ENCODE results near the gene CFAP410. TPM values are rescaled to one million over a fixed set of nuclear protein-coding genes. Genes with fewer than 3 reads are reported as not detected.

Gene CFAP410
- total and polyA plus RNA-seq, 2 of the 8 experiments (the other 6 are each of a cell fraction or from before 2014, with no cell fraction given), result 10.6 to 12.0 TPM

- CTCF ChIA-PET (ENCODE audit: partially characterized antibody), result interaction anchor here (0.6 to 1.7 kb wide), 5 partner anchors 11 to 165 kb away, joined by 3 to 6 read pairs (median 4); no protein-coding TSS in a partner anchor
- TF ChIP-seq POU5F1 (IDR thresholded peaks at IDR 0.05; ENCODE audit: low read depth, low read length), result no peak
- TF ChIP-seq HDAC6 (IDR thresholded peaks at IDR 0.05; ENCODE audit: low read depth, low read length), result no peak
- no peak for TF ChIP-seq TBP (IDR thresholded peaks at IDR 0.05; ENCODE audit: low read depth, low read length)
- TF ChIP-seq JUN (IDR thresholded peaks at IDR 0.05; ENCODE audit: low read depth, low read length), result no peak
- no peak for TF ChIP-seq CHD1 (IDR thresholded peaks at IDR 0.05; ENCODE audit: low read depth, low read length)
- TF ChIP-seq RNF2 (IDR thresholded peaks at IDR 0.05; ENCODE audit: borderline replicate concordance, low read depth, low read length, missing control alignments, poor library complexity, severe bottlenecking), result no peak
- no peak for TF ChIP-seq KDM1A (IDR thresholded peaks at IDR 0.05; ENCODE audit: borderline replicate concordance, low read length)
- TF ChIP-seq BACH1 (IDR thresholded peaks at IDR 0.05; ENCODE audit: low read length), result no peak
- no peak for TF ChIP-seq EGR1 (IDR thresholded peaks at IDR 0.05; ENCODE audit: borderline replicate concordance, low read depth, low read length)
- no peak for TF ChIP-seq NANOG (IDR thresholded peaks at IDR 0.05; ENCODE audit: insufficient read depth, low read depth, low read length, poor library complexity, severe bottlenecking)
Measured at GRCh38 chr21:44318489-44319285, 20.5 kb downstream of the CFAP410 start.

More at GRCh38 chr21:44318489-44319285, 20.5 kb downstream of the CFAP410 start:
- Histone ChIP-seq H2AFZ (ENCODE audit: low read length) (no peak overlapping the region), H3K18ac (ENCODE audit: extremely low read depth, low read length) (no peak overlapping the region), H3K27ac (ENCODE audit: low read depth, low read length) (no peak overlapping the region), H2BK5ac (ENCODE audit: low read depth, low read length) (peak overlapping the region; percentile 44; the same call in 1 of the 2 replicates), H3K36me3 (ENCODE audit: control insufficient read depth in 2 of 4, insufficient read depth in 4 of 4, low read length in 3 of 4) (peaks cover 0 to 26% (median under 1%) of the 10 kb centered on the region in 4 experiments; a peak in 4 of 8 replicates), H4K91ac (replicated peaks; ENCODE audit: insufficient read length, low read length) (no peak overlapping the region), H3K4me1 (replicated peaks in 1 of 4; ENCODE audit: control insufficient read depth in 3 of 4, insufficient read depth in 4 of 4, low read length in 3 of 4) (no peaks in the 10 kb centered on the region), H2AK5ac (ENCODE audit: low read depth, low read length) (no peak overlapping the region), H3K9ac (replicated peaks in 1 of 4; ENCODE audit: extremely low read depth in 1 of 4, low read depth in 3 of 4, low read length in 3 of 4) (no peak overlapping the region), H3K27me3 (replicated peaks in 1 of 4; ENCODE audit: control insufficient read depth in 3 of 4, extremely low read depth in 1 of 4, insufficient read depth in 3 of 4, low read length in 3 of 4) (no peaks in the 10 kb centered on the region), H2BK12ac (ENCODE audit: low read depth, low read length) (no peak overlapping the region), H4K8ac (ENCODE audit: extremely low read depth, insufficient read depth, low read length) (0 out of 2 replicates have a peak overlapping the region, but pooled peaks have one; percentile 2), H4K5ac (ENCODE audit: insufficient read length, low read depth, low read length) (no peak overlapping the region), H3K79me1 (ENCODE audit: low read depth, low read length) (no peaks in the 10 kb centered on the region), H3K23ac (ENCODE audit: insufficient read length) (no peak overlapping the region), H3K56ac (replicated peaks; ENCODE audit: insufficient read length, low read depth, low read length) (no peak overlapping the region), H3K4me2 (ENCODE audit: insufficient read depth in 1 of 2, low read depth in 2 of 2, low read length in 2 of 2) (no peak overlapping the region), H3K23me2 (ENCODE audit: low read depth, low read length) (no peaks in the 10 kb centered on the region), H3K79me2 (ENCODE audit: control insufficient read depth in 1 of 2, insufficient read depth in 2 of 2, low read length in 2 of 2) (no peaks in the 10 kb centered on the region), H2BK20ac (ENCODE audit: low read length) (no peak overlapping the region), H3K4me3 (ENCODE audit: extremely low read depth in 1 of 4, insufficient read depth in 2 of 4, low read depth in 3 of 4, low read length in 4 of 4) (no peak overlapping the region), H2BK15ac (ENCODE audit: low read length) (no peak overlapping the region), H3K14ac (ENCODE audit: insufficient read length) (no peak overlapping the region), H3K4ac (replicated peaks; ENCODE audit: insufficient read length, low read depth, low read length) (no peak overlapping the region), H3K9me3 (ENCODE audit: insufficient read depth in 2 of 2, low read depth in 1 of 2, low read length in 1 of 2) (no peaks in the 10 kb centered on the region), H2BK120ac (replicated peaks; ENCODE audit: low read depth, low read length) (no peak overlapping the region), H4K20me1 (replicated peaks in 1 of 2; ENCODE audit: control insufficient read depth in 1 of 2, insufficient read depth in 2 of 2, low read length in 2 of 2) (peaks cover 0 to 8% of the 10 kb centered on the region in 2 experiments)
- WGBS, 2 experiments (ENCODE audit: extremely low coverage in 1 of 2, insufficient coverage in 1 of 2, insufficient read length in 1 of 2, insufficient replicate concordance in 2 of 2, low coverage in 1 of 2, low lambda C conversion rate in 2 of 2, missing lambda C conversion rate in 1 of 2), result 91% methylated on average over 16 of the region's 25 CpGs; no CpG with 5 or more reads in 1 of the 2 experiments
- POLR2A ChIA-PET (ENCODE audit: partially characterized antibody), result interaction anchor here (0.6 to 1.8 kb wide), 5 partner anchors 8 to 19 kb away, joined by 3 to 8 read pairs (median 3); no protein-coding TSS in a partner anchor
- no peak for DNase-seq (ENCODE audit: low read depth in 1 of 2, low spot score in 2 of 2)
- no peak for FAIRE-seq

All from H1 (cell line).